ENCODE data around the gene STK32C. TPM values are rescaled to one million over a fixed set of nuclear protein-coding genes. Genes with fewer than 3 reads are reported as not detected.

STK32C gene
- total RNA-seq: 6.7 TPM

GRCh38 chr10:132307823-132308586 lies at the start of gene STK32C:
Gene STK32C, minus strand, starts transcription at chr10:132307950. Its CDS starts 117 bp downstream, at chr10:132307833.

GRCh38 chr10:132331601-132332432 lies 24.1 kb upstream of the STK32C start, which contains the start of gene LRRC27:
Gene LRRC27, plus strand, starts transcription at chr10:132332193. Its CDS starts 1,332 bp downstream, at chr10:132333525.

GRCh38 chr10:132186488-132187429 lies 121.0 kb downstream of the STK32C start, which contains the start of gene DPYSL4:
Gene DPYSL4, plus strand, starts transcription at chr10:132186948. Its CDS starts 116 bp downstream, at chr10:132187064.

Other genes starting within 250 kb of the STK32C start
- gene JAKMIP3, start 242.0 kb downstream of the STK32C start, total RNA-seq: 0.35 TPM
- gene DPYSL4, start 121.0 kb downstream of the STK32C start, total RNA-seq: 10.5 TPM
- gene LRRC27, start 24.2 kb upstream of the STK32C start, total RNA-seq: 15.1 TPM
- gene PWWP2B, start 89.2 kb upstream of the STK32C start, total RNA-seq: 21.3 TPM
- gene INPP5A, start 229.8 kb upstream of the STK32C start, total RNA-seq: 38.6 TPM